ENCODE data around the gene COP1. TPM values are rescaled to one million over a fixed set of nuclear protein-coding genes. Genes with fewer than 3 reads are reported as not detected.

Gene COP1
- total and polyA plus RNA-seq, 2 of the 4 experiments (the other 2 are of a cell fraction) = 17.8 to 35.0 TPM

DNA sequence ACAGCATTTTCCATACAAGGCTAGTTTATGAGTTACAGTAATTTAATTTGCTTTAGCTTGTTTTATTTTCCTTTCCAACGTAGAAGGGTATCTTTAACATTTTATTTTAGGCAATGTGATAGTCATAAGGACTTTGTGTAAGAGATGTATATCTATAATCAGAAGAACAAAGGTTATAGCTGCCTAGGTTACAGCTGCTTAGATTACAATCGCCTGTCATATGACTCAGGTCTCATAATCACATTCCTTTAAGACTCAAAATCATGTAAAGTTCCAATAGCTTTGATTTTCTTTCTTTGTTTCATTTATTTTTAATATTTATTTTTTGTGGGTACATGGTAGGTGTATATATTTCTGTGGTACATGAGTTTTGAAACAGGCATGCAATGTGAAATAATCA is 37.8 kb upstream of the COP1 start:
- no TSS peak for BruUV-seq (replicated peaks)
- in situ Hi-C loops (cut with MboI; ENCODE audit: low sequenced_read_pairs) (no loop called here), intact Hi-C loops (cut with micrococcal nuclease) (no loop called here), dilution Hi-C loops (cut with HindIII; ENCODE audit: low sequenced_read_pairs, unreplicated experiment) (no loop called here)
- Histone ChIP-seq H2AK9ac (replicated peaks; ENCODE audit: low read depth, low read length, poor library complexity) (no peak overlapping the region), H2BK15ac (ENCODE audit: low read depth, low read length) (no peak overlapping the region), H4K8ac (ENCODE audit: low read depth in 2 of 2, low read length in 2 of 2) (no peak overlapping the region), H4K5ac (ENCODE audit: low read depth, low read length) (no peak overlapping the region), H2AK5ac (ENCODE audit: low read depth, low read length) (no peak overlapping the region), H3K4me1 (ENCODE audit: control insufficient read depth, insufficient read depth, low read length) (peaks cover 3% of the 10 kb centered on the region; the same call in 1 of the 2 replicates), H3K9me1 (ENCODE audit: insufficient read depth, low read length) (no peaks in the 10 kb centered on the region), H3K4me2 (ENCODE audit: low read depth, low read length) (no peak overlapping the region), H2AFZ (replicated peaks; ENCODE audit: low read length, poor library complexity) (no peak overlapping the region), H3K4ac (ENCODE audit: low read depth, low read length) (no peak overlapping the region), H2BK5ac (ENCODE audit: low read depth, low read length, poor library complexity, severe bottlenecking) (no peak overlapping the region), H3K9ac (ENCODE audit: low read depth, low read length) (no peak overlapping the region), H2BK120ac (ENCODE audit: low read depth, low read length) (no peak overlapping the region), H3K18ac (ENCODE audit: low read depth, low read length) (no peak overlapping the region), H3K23ac (ENCODE audit: low read depth, low read length) (no peak overlapping the region), H3K79me1 (ENCODE audit: low read depth in 1 of 2, low read length in 2 of 2) (no peaks in the 10 kb centered on the region), H3K27ac (ENCODE audit: insufficient read depth, low read length) (no peak overlapping the region), H3K36me3 (ENCODE audit: control insufficient read depth, insufficient read depth, low read length) (no peaks in the 10 kb centered on the region), H4K91ac (ENCODE audit: insufficient read depth, low read depth, low read length) (no peak overlapping the region), H3K4me3 (ENCODE audit: insufficient read depth, low read depth, low read length) (no peak overlapping the region), H3K14ac (replicated peaks; ENCODE audit: low read depth, low read length) (no peak overlapping the region), H3K9me3 (ENCODE audit: control insufficient read depth, insufficient read depth, low read length) (no peaks in the 10 kb centered on the region), H3K56ac (ENCODE audit: extremely low read depth, insufficient read depth, low read length) (no peak overlapping the region), H4K20me1 (ENCODE audit: insufficient read depth, low read length) (no peaks in the 10 kb centered on the region), H2BK20ac (ENCODE audit: low read depth, low read length) (no peak overlapping the region), H3K27me3 (ENCODE audit: control insufficient read depth, insufficient read depth, low read length) (no peaks in the 10 kb centered on the region)
- POLR2A ChIA-PET (ENCODE audit: unreplicated experiment) = no interaction called here
- CTCF ChIA-PET = interaction anchor here (0.5 to 1.1 kb wide), 2 partner anchors 8 to 93 kb away, joined by 3 to 5 read pairs; no protein-coding TSS in a partner anchor
- no CpG with 5 or more reads among the region's 2 CpGs for WGBS, 2 experiments (ENCODE audit: extremely low coverage in 2 of 2, insufficient read length in 1 of 2)
- DNase-seq = no peak
- TF ChIP-seq, protein P1, sequence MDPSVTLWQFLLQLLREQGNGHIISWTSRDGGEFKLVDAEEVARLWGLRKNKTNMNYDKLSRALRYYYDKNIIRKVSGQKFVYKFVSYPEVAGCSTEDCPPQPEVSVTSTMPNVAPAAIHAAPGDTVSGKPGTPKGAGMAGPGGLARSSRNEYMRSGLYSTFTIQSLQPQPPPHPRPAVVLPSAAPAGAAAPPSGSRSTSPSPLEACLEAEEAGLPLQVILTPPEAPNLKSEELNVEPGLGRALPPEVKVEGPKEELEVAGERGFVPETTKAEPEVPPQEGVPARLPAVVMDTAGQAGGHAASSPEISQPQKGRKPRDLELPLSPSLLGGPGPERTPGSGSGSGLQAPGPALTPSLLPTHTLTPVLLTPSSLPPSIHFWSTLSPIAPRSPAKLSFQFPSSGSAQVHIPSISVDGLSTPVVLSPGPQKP (IDR thresholded peaks at IDR 0.05; ENCODE audit: borderline replicate concordance, low read depth, low read length) = no peak
- TF ChIP-seq CEBPB (IDR thresholded peaks at IDR 0.05; ENCODE audit: low read depth, low read length) = no peak
- ATAC-seq (ENCODE audit: low read depth) = no peak

Data from IMR-90 (cell line).